ENCODE data around the gene KDSR. TPM values are rescaled to one million over a fixed set of nuclear protein-coding genes. Genes with fewer than 3 reads are reported as not detected.

Gene KDSR
- total RNA-seq, 1 donor from 2014 or later = 33.8 TPM

DNA sequence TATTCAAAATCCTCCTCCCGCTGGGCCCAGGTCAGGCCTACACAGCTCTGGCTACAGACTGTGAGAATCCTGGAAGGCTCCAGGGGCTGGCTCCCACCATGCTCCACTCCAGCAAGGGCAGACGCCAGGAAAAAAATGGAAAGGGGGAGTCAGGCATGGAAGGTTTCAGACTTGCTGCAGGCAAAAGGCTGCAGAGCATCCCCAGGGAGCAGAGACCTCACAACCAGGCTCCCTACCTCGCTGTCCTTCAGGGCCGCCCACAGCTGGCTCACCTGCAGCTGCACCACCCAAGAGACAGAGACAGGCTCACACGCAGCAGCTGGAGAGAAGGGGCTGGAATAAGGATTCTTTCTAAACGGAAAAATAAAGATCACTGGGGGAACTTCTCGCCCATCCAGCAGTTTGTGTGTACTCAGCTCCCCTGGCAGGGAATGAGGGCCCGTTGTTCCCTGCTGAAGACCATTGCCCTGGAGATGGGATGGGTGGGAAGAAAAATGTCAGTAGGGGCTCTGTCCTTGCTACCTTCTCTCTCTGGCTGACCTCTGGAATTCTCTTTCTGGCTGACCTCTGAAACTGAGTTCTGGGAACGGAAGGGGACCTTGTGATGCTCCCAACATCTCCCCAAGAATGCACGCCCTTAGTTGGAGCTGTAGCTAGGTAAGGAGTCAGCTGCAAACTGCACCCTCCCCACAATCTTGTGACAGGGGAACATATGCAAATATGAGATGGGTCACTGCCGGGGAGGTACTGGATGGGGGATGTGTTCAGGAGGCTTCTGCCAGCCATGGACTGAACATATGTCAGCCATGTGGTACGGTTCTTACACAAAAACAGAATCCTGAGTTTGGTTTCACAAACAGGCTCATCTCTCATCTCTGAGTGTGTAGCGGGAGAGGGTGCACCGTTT is 81.9 kb downstream of the KDSR start:
- intact Hi-C loops (cut with micrococcal nuclease) = no loop called here

DNA sequence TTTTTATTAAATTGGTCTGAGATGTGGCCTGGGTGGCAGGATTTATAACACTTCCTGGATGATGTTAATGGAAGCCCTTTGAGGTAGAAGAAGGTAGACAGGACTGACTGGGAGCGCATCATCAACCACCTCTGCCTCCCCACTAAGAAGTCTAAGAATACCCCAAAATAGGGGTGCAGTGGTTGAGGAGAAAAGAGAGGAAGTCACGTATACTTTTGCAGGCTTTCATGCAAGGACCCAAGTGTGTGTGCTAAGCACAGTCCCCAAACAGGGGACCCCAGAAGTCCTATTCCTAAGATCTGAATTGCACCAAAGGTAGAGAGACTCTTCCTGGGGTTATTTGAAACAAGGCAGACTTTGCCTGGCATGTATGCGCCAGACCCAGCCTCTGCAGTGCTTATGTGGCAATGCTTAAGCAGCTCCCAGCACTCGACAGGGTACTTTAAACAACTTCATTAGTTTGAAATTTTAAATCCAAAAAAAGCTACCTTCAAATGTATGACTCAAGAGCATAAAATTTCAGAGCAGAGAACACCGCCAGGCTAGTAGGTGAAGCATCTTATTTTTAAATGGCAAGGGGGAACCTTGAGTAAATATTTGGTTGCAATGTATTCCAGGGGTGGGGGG is 82.7 kb downstream of the KDSR start:
- intact Hi-C loops (cut with micrococcal nuclease) = no loop called here

DNA sequence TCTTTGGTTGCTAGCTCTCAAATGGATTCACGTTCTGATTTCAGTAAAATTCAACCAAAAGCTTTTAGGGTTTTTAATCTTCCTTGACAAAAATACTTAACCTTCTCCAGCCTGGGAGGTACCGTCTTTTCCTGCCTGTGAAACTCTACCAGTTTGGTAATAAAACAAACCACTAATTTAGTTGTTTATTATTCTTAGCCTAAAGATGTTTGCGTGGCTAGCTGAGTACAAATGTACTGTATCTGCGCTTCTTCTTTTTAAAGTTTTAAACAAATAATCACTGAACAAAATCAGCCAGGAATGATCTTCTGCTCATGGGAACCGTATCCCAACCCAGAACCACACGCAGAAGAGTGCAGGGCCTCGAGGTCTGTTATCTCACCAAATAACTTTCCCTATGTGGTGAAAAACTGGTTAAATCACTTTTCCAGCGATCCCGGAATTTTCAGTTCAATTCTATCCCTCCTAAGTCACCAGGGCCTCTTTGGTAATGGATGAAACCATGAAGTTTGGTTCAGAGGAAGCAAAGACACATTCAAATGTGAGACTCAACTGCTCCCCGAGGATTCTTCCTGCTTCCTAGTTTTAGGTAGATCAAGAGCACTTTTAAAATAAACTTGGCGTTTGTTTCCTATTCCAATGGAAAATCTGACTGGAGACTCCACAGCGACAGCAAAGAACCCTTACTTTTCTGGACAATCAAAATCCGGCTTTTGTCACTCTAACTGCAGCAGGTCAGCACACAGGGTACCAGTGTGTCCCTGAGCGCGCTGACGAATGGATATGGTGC is 83.5 kb downstream of the KDSR start:
- intact Hi-C loops (cut with micrococcal nuclease) = no loop called here

DNA sequence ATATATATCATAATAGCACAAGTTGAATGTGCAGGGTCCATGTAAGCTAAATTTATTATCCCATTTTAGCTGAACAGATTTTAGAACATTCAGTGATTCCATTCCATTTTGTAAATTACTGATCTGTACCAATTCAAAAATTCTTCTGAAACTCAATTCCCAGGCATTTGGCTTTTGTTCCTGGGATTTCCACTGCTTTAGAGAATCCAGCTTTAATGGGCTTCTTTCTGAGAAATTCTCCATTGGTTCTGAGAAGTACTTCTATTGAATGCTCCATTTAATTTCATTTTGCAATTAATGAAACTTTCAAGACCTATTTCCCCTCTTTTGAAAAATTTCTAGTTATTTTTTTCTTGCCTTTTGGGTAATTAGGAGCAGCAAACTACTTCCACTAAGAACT is 84.2 kb downstream of the KDSR start:
- intact Hi-C loops (cut with micrococcal nuclease) = no loop called here

Other genes starting within 250 kb of the KDSR start
- gene BCL2, start 47.4 kb downstream of the KDSR start, total RNA-seq = 85.7 and 89.0 TPM in 2 replicates
- 78.8 and 84.4 TPM in 2 replicates for gene VPS4B, start 55.3 kb upstream of the KDSR start, total RNA-seq
- not detected in 2 replicates for gene SERPINB5, start 109.8 kb upstream of the KDSR start, total RNA-seq
- gene SERPINB12, start 175.2 kb upstream of the KDSR start, total RNA-seq = not detected in 2 replicates
- gene SERPINB13, start 220.1 kb upstream of the KDSR start, total RNA-seq = not detected in 2 replicates